ENCODE measurements around the gene UQCRFS1.
"Not testable (repeated sequence)": the region's sequence is repeated elsewhere in the genome, so short reads cannot be mapped to it uniquely, and the experiment has no call there.

UQCRFS1 gene

GRCh38 chr19:29255912-29256311 is 43.0 kb upstream of the UQCRFS1 start:
- no peak overlapping the region for H3K4me3 ChIP-seq (ENCODE audit: low read depth, low read length)
- TF ChIP-seq CTCF (conservative IDR thresholded peaks at IDR 0.05; ENCODE audit: low read depth, low read length), result no peak
- DNase-seq (ENCODE audit: low read depth), result no peak

GRCh38 chr19:29255006-29255405 is 42.1 kb upstream of the UQCRFS1 start:
- no peak for DNase-seq (ENCODE audit: low read depth)
- H3K4me3 ChIP-seq (ENCODE audit: low read depth, low read length), result no peak overlapping the region
- TF ChIP-seq CTCF (conservative IDR thresholded peaks at IDR 0.05; ENCODE audit: low read depth, low read length), result no peak

GRCh38 chr19:29249798-29250197 is 36.8 kb upstream of the UQCRFS1 start:
- DNase-seq (ENCODE audit: low read depth); H3K4me3 ChIP-seq (ENCODE audit: low read depth, low read length): not testable (repeated sequence)

GRCh38 chr19:29248332-29248844 is 35.4 kb upstream of the UQCRFS1 start:
- no peak for DNase-seq (ENCODE audit: low read depth)

GRCh38 chr19:29247872-29248271 is 34.9 kb upstream of the UQCRFS1 start:
- TF ChIP-seq CTCF (conservative IDR thresholded peaks at IDR 0.05; ENCODE audit: low read depth, low read length), result no peak
- H3K4me3 ChIP-seq (ENCODE audit: low read depth, low read length), result no peak overlapping the region
- no peak for DNase-seq (ENCODE audit: low read depth)

More at GRCh38 chr19:29248332-29248844, 35.4 kb upstream of the UQCRFS1 start:
- no peak for TF ChIP-seq CTCF (conservative IDR thresholded peaks at IDR 0.05; ENCODE audit: low read depth, low read length)
- no peak overlapping the region for H3K4me3 ChIP-seq (ENCODE audit: low read depth, low read length)

GRCh38 chr19:29247471-29247870 is 34.5 kb upstream of the UQCRFS1 start:
- H3K4me3 ChIP-seq (ENCODE audit: low read depth, low read length), result no peak overlapping the region
- no peak for DNase-seq (ENCODE audit: low read depth)
- no peak for TF ChIP-seq CTCF (conservative IDR thresholded peaks at IDR 0.05; ENCODE audit: low read depth, low read length)

- DNase-seq (ENCODE audit: low read depth), result no peak
- H3K4me3 ChIP-seq (ENCODE audit: low read depth, low read length), result no peak overlapping the region
- no peak for TF ChIP-seq CTCF (conservative IDR thresholded peaks at IDR 0.05; ENCODE audit: low read depth, low read length)
Measured at GRCh38 chr19:29247051-29247450, 34.1 kb upstream of the UQCRFS1 start.

Data from choroid plexus epithelial cell (primary cell).